GM12874 (cell line): ENCODE data around the gene POMP.

ENCODE experiments used
- CTCF ChIP-seq: IDR thresholded peaks from 2 replicates; pipeline ENCODE4 v1.5.1; 2011; ENCODE audit warnings: low read depth, mild to moderate bottlenecking, control low read depth, low read length, moderate library complexity; ENCODE audit not compliant: insufficient read depth

POMP gene

GRCh38 chr13:28679628-28680027 lies 20.7 kb downstream of the POMP start:
- no peak for TF ChIP-seq CTCF

- TF ChIP-seq CTCF: no peak
These were observed 21.6 kb downstream of the POMP start for GRCh38 chr13:28680541-28680940.

- no peak for TF ChIP-seq CTCF
These were observed 25.3 kb downstream of the POMP start for GRCh38 chr13:28684257-28684656.

GRCh38 chr13:28685114-28685513 lies 26.2 kb downstream of the POMP start:
- TF ChIP-seq CTCF: no peak

- no peak for TF ChIP-seq CTCF
These were observed 27.0 kb downstream of the POMP start for GRCh38 chr13:28685892-28686291.

GRCh38 chr13:28697441-28697840 lies 38.5 kb downstream of the POMP start:
- no peak for TF ChIP-seq CTCF

GRCh38 chr13:28699246-28699645 lies 40.3 kb downstream of the POMP start:
- TF ChIP-seq CTCF: no peak

GRCh38 chr13:28704282-28704681 lies 45.4 kb downstream of the POMP start:
- no peak for TF ChIP-seq CTCF
